ENCODE measurements around the gene NCSTN.

NCSTN gene

GRCh38 chr1:160353223-160353622 lies 10.0 kb downstream of the NCSTN start:
- DNase-seq, result no peak

GRCh38 chr1:160354388-160354985 lies 11.3 kb downstream of the NCSTN start:
- peak; percentile 31 for DNase-seq

- no peak for DNase-seq
Measured at GRCh38 chr1:160357286-160358002, 14.3 kb downstream of the NCSTN start.

- DNase-seq, result no peak
Measured at GRCh38 chr1:160358073-160358472, 14.9 kb downstream of the NCSTN start.

- DNase-seq, result no peak
Measured at GRCh38 chr1:160359559-160360226, 16.5 kb downstream of the NCSTN start.

- DNase-seq, result no peak
Measured at GRCh38 chr1:160360227-160360695, 17.1 kb downstream of the NCSTN start.

- DNase-seq, result no peak
Measured at GRCh38 chr1:160361199-160361598, 18.0 kb downstream of the NCSTN start.

GRCh38 chr1:160361814-160362167 lies 18.6 kb downstream of the NCSTN start:
- DNase-seq, result no peak

GRCh38 chr1:160362168-160362957 lies 19.2 kb downstream of the NCSTN start:
- no peak for DNase-seq

GRCh38 chr1:160363010-160363409 lies 19.8 kb downstream of the NCSTN start:
- DNase-seq, result no peak

- no peak for DNase-seq
Measured at GRCh38 chr1:160363951-160364735, 21.0 kb downstream of the NCSTN start.

- DNase-seq, result no peak
Measured at GRCh38 chr1:160365325-160365724, 22.1 kb downstream of the NCSTN start.

GRCh38 chr1:160366731-160367515 lies 23.7 kb downstream of the NCSTN start, which contains the start of gene NHLH1:
Gene NHLH1 (plus strand): TSS chr1:160367071. CDS start chr1:160370732, 3,661 bp downstream.
- DNase-seq, result no peak

GRCh38 chr1:160367516-160367900 lies 24.3 kb downstream of the NCSTN start:
- no peak for DNase-seq

- no peak for DNase-seq
Measured at GRCh38 chr1:160367934-160368923, 25.0 kb downstream of the NCSTN start.

GRCh38 chr1:160369087-160369486 lies 25.9 kb downstream of the NCSTN start:
- no peak for DNase-seq

- no peak for DNase-seq
Measured at GRCh38 chr1:160370561-160371345, 27.6 kb downstream of the NCSTN start.

GRCh38 chr1:160371346-160371631 lies 28.1 kb downstream of the NCSTN start:
- DNase-seq, result no peak

GRCh38 chr1:160371756-160372155 lies 28.6 kb downstream of the NCSTN start:
- DNase-seq, result no peak

- no peak for DNase-seq
Measured at GRCh38 chr1:160373696-160374095, 30.5 kb downstream of the NCSTN start.

All from activated CD4-positive, alpha-beta T cell treated with anti-CD3 and anti-CD28 coated beads, Interleukin-10, Interleukin-2, amounts not matched to agents 100 ng/mL and 50 ng/mL, durations not matched to agents 16 hours and 8 hours (primary cell).